ENCODE measurements around the gene CAP1.

- TF ChIP-seq CTCF (IDR thresholded peaks at IDR 0.05 in 8 of 11, conservative IDR thresholded peaks at IDR 0.05 in 3 of 11) (no peak), POLR2A (IDR thresholded peaks at IDR 0.05) (no peak), POLR2AphosphoS5 (IDR thresholded peaks at IDR 0.05) (no peak)
Observed at GRCh38 chr1:39996396-39997004, 44.0 kb upstream of the CAP1 start.
